Gastrocnemius medialis (tissue), 4 donors: ENCODE results near the gene APBB3. TPM values are rescaled to one million over a fixed set of nuclear protein-coding genes. Genes with fewer than 3 reads are reported as not detected.

Experiments
- ATAC-seq, 2 donors: fragments of 150-250 bp; one replicate each; pipeline ENCODE4 v1.9.1; 2016
- DNase-seq, 2 donors: peaks; one replicate each; pipeline ENCODE4 v3.0.0-alpha.2; 2019
- H3K27ac ChIP-seq, 4 donors: fragments of 200-600 bp; sonication (generic); 1 replicate in 1 of 4; 2 replicates in 3 of 4; pipeline ENCODE4 v1.5.1; 2016 to 2018; ENCODE audit warnings: mild to moderate bottlenecking in 2 of 4, moderate library complexity in 1 of 4
- H3K27me3 ChIP-seq, 3 donors: fragments of 200-600 bp; sonication (generic) in 2 of 3; 1 replicate in 1 of 3; 2 replicates in 2 of 3; pipeline versions ENCODE4 v1.5.1 to v1.6.0; 2016 to 2019; ENCODE audit warnings: mild to moderate bottlenecking in 1 of 3, moderate library complexity in 1 of 3
- H3K36me3 ChIP-seq, 2 donors: fragments of 200-600 bp; sonication (generic) in 1 of 2; one replicate each; pipeline ENCODE4 v1.5.1; 2017 to 2018
- H3K4me1 ChIP-seq, 2 donors: fragments of 200-600 bp; sonication (generic) in 1 of 2; one replicate each; pipeline ENCODE4 v1.5.1; 2016 to 2017; ENCODE audit warnings: mild to moderate bottlenecking in 2 of 2
- H3K4me3 ChIP-seq, 4 donors: fragments of 200-600 bp; sonication (generic) in 3 of 4; 1 replicate in 1 of 4; 2 replicates in 3 of 4; pipeline ENCODE4 v1.5.1; 2016 to 2019; ENCODE audit warnings: mild to moderate bottlenecking in 2 of 4
- H3K9me3 ChIP-seq, 3 donors: fragments of 200-600 bp; sonication (generic) in 2 of 3; 1 replicate in 1 of 3; 2 replicates in 2 of 3; pipeline ENCODE4 v1.5.1; 2016 to 2019
- CTCF ChIP-seq, 5 experiments: fragments of 450-650 bp in 3 of 5; fragments of 200-600 bp in 2 of 5; sonication (generic) in 2 of 5; IDR thresholded peaks in 4 of 5; conservative IDR thresholded peaks in 1 of 5; 1 replicate in 4 of 5; 2 replicates in 1 of 5; pipeline ENCODE4 v1.5.1; 2016 to 2019; ENCODE audit warnings: antibody characterized with exemption in 5 of 5, mild to moderate bottlenecking in 3 of 5, moderate library complexity in 3 of 5
- POLR2A ChIP-seq, 2 donors: fragments of 450-650 bp; IDR thresholded peaks; one replicate each; pipeline ENCODE4 v1.6.1; 2017; ENCODE audit warnings: antibody characterized with exemption in 2 of 2, mild to moderate bottlenecking in 2 of 2, moderate library complexity in 2 of 2
- in situ Hi-C, 4 donors: fragments of 200-750 bp; cut with MboI; loops; one replicate each; pipeline versions ENCODE4 v1.15.0 to v1.8.0; 2017; ENCODE audit warnings: low sequenced_read_pairs in 4 of 4
- intact Hi-C: fragments of 100-400 bp; cut with DNase I; formaldehyde crosslinking; loops from one replicate; pipeline ENCODE4 v1.15.1; 2023; ENCODE audit warnings: low total_unique reads
- total RNA-seq, 4 donors: library from RNA; depleted of rRNA; stranded (reverse); fragments of >200 nt; gene quantifications; one replicate each; pipeline versions ENCODE4 v1.1.0 to v1.2.3, GENCODE V29; 2016

The APBB3 gene
- total RNA-seq, 4 donors from 2014 or later = 4.1 to 12.5 (median 9.0) TPM

GRCh38 chr5:140566665-140567064 lies 2.3 kb upstream of the APBB3 start:
- Histone ChIP-seq H3K4me1 (peaks cover 84 to 85% of the 10 kb centered on the region in 2 donors), H3K27me3 (no peaks in the 10 kb centered on the region), H3K36me3 (peaks cover 0 to 19% of the 10 kb centered on the region in 2 donors), H3K9me3 (no peaks in the 10 kb centered on the region), H3K4me3 (no peak overlapping the region), H3K27ac (peak overlapping the region; percentile 97 to 99 (median 98))
- in situ Hi-C loops (loop anchor here in 2 of 4 donors (5.0 to 25.0 kb wide), 2 partner anchors 76 to 329 kb away; no protein-coding TSS in a partner anchor), intact Hi-C loops (no loop called here)
- DNase-seq = no peak
- TF ChIP-seq POLR2A (IDR thresholded peaks at IDR 0.05) (no peak), CTCF (IDR thresholded peaks at IDR 0.05 in 4 of 5, conservative IDR thresholded peaks at IDR 0.05 in 1 of 5) (no peak)
- ATAC-seq = no peak

- in situ Hi-C loops = loop anchor here in 2 of 4 donors (5.0 to 25.0 kb wide), 2 partner anchors 77 to 328 kb away; no protein-coding TSS in a partner anchor
- Histone ChIP-seq H3K36me3 (peaks cover 0 to 23% of the 10 kb centered on the region in 2 donors), H3K4me3 (peak overlapping the region; percentile 77 to 92 (median 84))
Measured at GRCh38 chr5:140565780-140566095, 1.3 kb upstream of the APBB3 start.

GRCh38 chr5:140565024-140565779 lies 804 bp upstream of the APBB3 start:
- no peak for ATAC-seq
- Histone ChIP-seq H3K9me3 (no peaks in the 10 kb centered on the region), H3K27ac (peak overlapping the region; percentile 97 to 99 (median 98)), H3K4me3 (peak overlapping the region; percentile 77 to 92 (median 84)), H3K27me3 (no peaks in the 10 kb centered on the region), H3K4me1 (peaks cover 70% of the 10 kb centered on the region in 2 donors), H3K36me3 (peaks cover 0 to 23% of the 10 kb centered on the region in 2 donors)
- in situ Hi-C loops (loop anchor here in 2 of 4 donors (5.0 to 25.0 kb wide), 2 partner anchors 77 to 328 kb away; no protein-coding TSS in a partner anchor), intact Hi-C loops (loop anchor here (2.0 kb wide), 1 partner anchor 74 kb away; the partner anchor contains the start of gene TMCO6)
- TF ChIP-seq CTCF (IDR thresholded peaks at IDR 0.05 in 4 of 5, conservative IDR thresholded peaks at IDR 0.05 in 1 of 5) = no peak
- TF ChIP-seq POLR2A (IDR thresholded peaks at IDR 0.05) = no peak
- DNase-seq = no peak

More at GRCh38 chr5:140565780-140566095, 1.3 kb upstream of the APBB3 start:
- no peak for TF ChIP-seq CTCF (IDR thresholded peaks at IDR 0.05 in 4 of 5, conservative IDR thresholded peaks at IDR 0.05 in 1 of 5)
- no peak for ATAC-seq
- H3K9me3 ChIP-seq = no peaks in the 10 kb centered on the region
- intact Hi-C loops = loop anchor here (2.0 kb wide), 1 partner anchor 73 kb away; the partner anchor contains the start of gene TMCO6
- no peaks in the 10 kb centered on the region for H3K27me3 ChIP-seq
- DNase-seq = no peak
- H3K4me1 ChIP-seq = peaks cover 75 to 76% of the 10 kb centered on the region in 2 donors
- peak overlapping the region; percentile 97 to 99 (median 98) for H3K27ac ChIP-seq

GRCh38 chr5:140563596-140563995 lies 802 bp downstream of the APBB3 start:
- no peaks in the 10 kb centered on the region for H3K9me3 ChIP-seq
- in situ Hi-C loops = loop anchor here in 1 of 4 donors (25.0 kb wide), 1 partner anchor 326 kb away; no protein-coding TSS in a partner anchor
- H3K4me1 ChIP-seq = peaks cover 54 to 55% of the 10 kb centered on the region in 2 donors
- H3K36me3 ChIP-seq = peaks cover 0 to 23% of the 10 kb centered on the region in 2 donors
- H3K4me3 ChIP-seq = peak overlapping the region; percentile 77 to 92 (median 84)
- H3K27me3 ChIP-seq = no peaks in the 10 kb centered on the region
- peak overlapping the region; percentile 97 to 99 (median 98) for H3K27ac ChIP-seq
- DNase-seq = no peak
- intact Hi-C loops = no loop called here
- peak; percentile 1 to 3 for ATAC-seq
- TF ChIP-seq POLR2A (IDR thresholded peaks at IDR 0.05) (no peak), CTCF (IDR thresholded peaks at IDR 0.05 in 4 of 5, conservative IDR thresholded peaks at IDR 0.05 in 1 of 5) (no peak)
